GM10266 (cell line): Measurements from ENCODE around the gene SNF8.
"Not testable (repeated sequence)": the region's sequence is repeated elsewhere in the genome, so short reads cannot be mapped to it uniquely, and the experiment has no call there.

Source experiments
- DNase-seq: peaks from one replicate; pipeline ENCODE4 v3.0.0; 2012; ENCODE audit errors: extremely low spot score
- CTCF ChIP-seq: IDR thresholded peaks from 2 replicates; pipeline ENCODE4 v1.5.1; 2012; ENCODE audit warnings: mild to moderate bottlenecking, low read depth; ENCODE audit not compliant: control insufficient read depth, insufficient read depth; ENCODE audit errors: missing control alignments

The SNF8 gene

DNA sequence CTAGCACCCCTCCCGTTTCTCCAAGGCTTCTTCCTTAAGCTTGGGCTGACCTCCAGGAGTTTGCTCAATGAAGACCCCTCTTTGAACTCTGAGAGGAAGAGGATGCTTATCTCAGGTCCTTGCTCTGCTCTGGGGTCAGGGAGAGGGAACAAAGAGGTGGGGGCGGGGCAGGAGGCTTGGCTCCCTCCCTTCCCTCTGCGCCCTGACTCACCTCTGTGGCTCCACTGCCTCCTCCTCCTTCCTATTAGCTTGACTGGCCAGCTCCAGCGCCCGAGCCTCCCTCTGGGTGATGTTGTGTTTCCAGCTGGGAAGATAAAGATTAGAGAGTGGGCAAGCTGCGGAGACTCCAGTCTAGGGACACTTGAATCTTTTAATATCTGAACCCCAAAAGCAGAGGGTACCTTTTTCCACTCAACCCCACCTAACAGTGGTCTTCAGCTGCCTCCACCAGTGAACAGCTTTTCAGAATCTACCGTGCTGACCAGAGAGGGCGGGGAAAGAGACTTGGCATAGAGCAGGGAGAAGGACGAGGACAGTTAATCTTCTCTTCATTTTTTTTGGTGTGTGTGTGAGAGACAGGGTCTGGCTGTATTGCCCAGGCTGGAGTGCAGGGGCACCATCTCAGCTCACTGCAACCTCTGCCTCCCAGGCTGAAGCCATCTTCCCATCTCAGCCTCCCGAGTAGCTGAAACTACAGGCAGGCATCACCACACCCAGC, 17.0 kb upstream of the SNF8 start:
- DNase-seq, result no peak
- no peak for TF ChIP-seq CTCF

GRCh38 chr17:48960834-48961515, 16.3 kb upstream of the SNF8 start:
- DNase-seq, result no peak
- TF ChIP-seq CTCF, result no peak

DNA sequence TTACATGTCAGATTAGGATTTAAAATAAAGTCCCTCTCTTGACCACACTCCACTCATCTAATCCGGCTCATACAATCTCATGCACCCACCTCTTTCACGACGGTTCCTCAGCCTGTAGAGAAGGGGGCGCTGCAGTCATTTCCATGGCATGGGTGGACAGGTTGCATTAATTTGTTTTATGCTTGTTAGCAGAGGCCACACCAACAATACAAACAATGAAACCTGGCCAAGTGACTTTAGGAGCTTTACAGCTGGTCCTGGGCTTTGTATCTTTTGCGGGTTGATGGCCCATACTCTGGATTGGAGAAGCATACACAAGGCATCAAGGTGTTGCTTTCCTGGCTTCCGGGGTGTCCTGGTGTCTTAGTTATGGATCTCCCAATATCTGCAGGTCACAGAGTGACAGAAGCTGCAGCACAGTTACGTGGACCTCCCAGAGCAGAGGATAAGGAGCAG, 9.7 kb upstream of the SNF8 start:
- TF ChIP-seq CTCF, result peak; percentile 45
- no peak for DNase-seq

- no peak for TF ChIP-seq CTCF
- peak; percentile 39 for DNase-seq
Measured at GRCh38 chr17:48952904-48953303, 8.3 kb upstream of the SNF8 start.

GRCh38 chr17:48951572-48951971, 6.9 kb upstream of the SNF8 start:
- TF ChIP-seq CTCF, result no peak
- DNase-seq, result no peak

DNA sequence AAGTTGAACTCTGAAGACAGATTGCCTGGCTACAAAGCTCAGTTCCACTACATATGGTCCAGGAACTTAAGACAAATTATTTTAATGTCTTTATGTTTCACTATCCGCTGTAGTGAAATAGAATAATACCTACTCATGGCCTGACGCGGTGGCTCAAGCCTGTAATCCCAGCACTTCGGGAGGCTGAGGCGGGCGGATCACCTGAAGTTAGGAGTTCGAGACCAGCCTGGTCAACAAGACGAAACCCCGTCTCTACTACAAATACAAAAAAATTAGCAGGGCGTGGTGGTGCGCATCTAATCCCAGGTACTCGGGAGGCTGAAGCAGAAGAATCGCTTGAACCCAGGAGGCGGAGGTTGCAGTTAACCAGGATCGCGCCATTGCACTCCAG, 614 bp upstream of the SNF8 start:
- not testable (repeated sequence) for DNase-seq

- no peak for DNase-seq
- TF ChIP-seq CTCF, result no peak
Measured at GRCh38 chr17:48933035-48933434, 11.6 kb downstream of the SNF8 start.
